Panc1 (cell line): ENCODE data around the gene PC. TPM values are rescaled to one million over a fixed set of nuclear protein-coding genes. Genes with fewer than 3 reads are reported as not detected.
A peak's percentile ranks its signal among the peaks of the same experiment; 100 is the strongest.

Experiments used
- ATAC-seq: fragments of 200-7000 bp; cut with Tn5 transposase; 2 replicates; pipeline ENCODE4 v1.9.1; 2020; ENCODE audit warnings: mild to moderate bottlenecking, moderate library complexity
- BruUV-seq: library from RNA; stranded (reverse); fragments of 400-500 nt; replicated peaks from 2 replicates; lab custom pipeline; 2021; lab: Mats Ljungman, UMichigan
- CTCF ChIA-PET: fragments of 300-600 bp; sonication (Branson Sonifier 250); formaldehyde crosslinking; loops from one replicate; lab custom pipeline; 2022; ENCODE audit warnings: antibody characterized with exemption; lab: Charles Lee
- POLR2A ChIA-PET: fragments of 300-600 bp; sonication (Branson Sonifier 250); formaldehyde crosslinking; loops from one replicate; lab custom pipeline; 2022; ENCODE audit warnings: antibody characterized with exemption; lab: Charles Lee
- DNase-seq: peaks from one replicate; pipeline ENCODE4 v3.0.0-alpha.2; 2010; ENCODE audit warnings: low read depth, low spot score
- H3K27ac ChIP-seq: 2 replicates; pipeline ENCODE4 v1.5.1; 2011; ENCODE audit warnings: mild to moderate bottlenecking, low read length, inconsistent platforms
- H3K27me3 ChIP-seq: fragments of 200-500 bp; sonication (Bioruptor generic); 2 replicates; pipeline ENCODE4 v1.6.0; 2014; ENCODE audit warnings: low read length, inconsistent platforms; ENCODE audit not compliant: control insufficient read depth, insufficient read depth
- H3K36me3 ChIP-seq: fragments of 200-500 bp; sonication (Bioruptor generic); 2 replicates; pipeline ENCODE4 v1.5.1; 2014; ENCODE audit warnings: inconsistent platforms, mild to moderate bottlenecking, low read length, moderate library complexity; ENCODE audit not compliant: control insufficient read depth, insufficient read depth
- H3K4me1 ChIP-seq: 2 replicates; pipeline ENCODE4 v1.5.1; 2011; ENCODE audit warnings: inconsistent platforms, mild to moderate bottlenecking, low read length, moderate library complexity; ENCODE audit not compliant: control insufficient read depth, insufficient read depth
- H3K4me3 ChIP-seq, 2 experiments: 2 replicates each; pipeline ENCODE4 v1.5.1; 2011 to 2012; ENCODE audit warnings: low read depth in 2 of 2, low read length in 2 of 2, mild to moderate bottlenecking in 2 of 2, inconsistent platforms in 1 of 2, moderate library complexity in 1 of 2
- H3K9me3 ChIP-seq: fragments of 200-500 bp; sonication (Bioruptor generic); 2 replicates; pipeline ENCODE4 v1.5.1; 2014; ENCODE audit warnings: low read depth, mild to moderate bottlenecking, inconsistent platforms, low read length, moderate library complexity; ENCODE audit not compliant: control insufficient read depth, insufficient read depth
- POLR2AphosphoS5 ChIP-seq: IDR thresholded peaks from 2 replicates; pipeline ENCODE4 v1.6.1; 2012; ENCODE audit warnings: mild to moderate bottlenecking, low read depth, low read length, moderate library complexity
- SIN3A ChIP-seq: IDR thresholded peaks from 2 replicates; pipeline ENCODE4 v1.6.1; 2012; ENCODE audit warnings: low read depth, mild to moderate bottlenecking, low read length, moderate library complexity, borderline replicate concordance; ENCODE audit not compliant: insufficient read depth
- TCF7L2 ChIP-seq: IDR thresholded peaks from 2 replicates; pipeline ENCODE4 v1.6.1; 2011; ENCODE audit warnings: mild to moderate bottlenecking, low read depth, low read length, inconsistent platforms
- in situ Hi-C: cut with HindIII; loops from 2 replicates; pipeline ENCODE4 v1.10.0; 2016; ENCODE audit warnings: low sequenced_read_pairs, low pct_unique_long_range_greater_than_20kb
- intact Hi-C: fragments of 100-400 bp; cut with micrococcal nuclease; formaldehyde crosslinking; loops from one replicate; pipeline ENCODE4 v1.10.0; 2022; ENCODE audit not compliant: unreplicated experiment
- total RNA-seq: library from RNA; stranded (reverse); gene quantifications from one replicate; pipeline ENCODE4 v1.2.1, GENCODE V29; 2021; ENCODE audit not compliant: unreplicated experiment
- TF ChIP-seq, protein P1 (sequence below), 2 experiments: IDR thresholded peaks; 2 replicates each; pipeline ENCODE4 v1.6.1; 2011 to 2012; ENCODE audit warnings: low read depth in 2 of 2, control low read depth in 1 of 2, low read length in 1 of 2, mild to moderate bottlenecking in 1 of 2, moderate library complexity in 1 of 2; ENCODE audit not compliant: insufficient read depth in 1 of 2
- TF ChIP-seq, protein P2 (sequence below): fragments of 450-650 bp; IDR thresholded peaks from 2 replicates; pipeline ENCODE4 v1.5.1; 2017; ENCODE audit warnings: mild to moderate bottlenecking

Gene PC
- total RNA-seq, 1 experiment from 2014 or later: 12.8 TPM

DNA sequence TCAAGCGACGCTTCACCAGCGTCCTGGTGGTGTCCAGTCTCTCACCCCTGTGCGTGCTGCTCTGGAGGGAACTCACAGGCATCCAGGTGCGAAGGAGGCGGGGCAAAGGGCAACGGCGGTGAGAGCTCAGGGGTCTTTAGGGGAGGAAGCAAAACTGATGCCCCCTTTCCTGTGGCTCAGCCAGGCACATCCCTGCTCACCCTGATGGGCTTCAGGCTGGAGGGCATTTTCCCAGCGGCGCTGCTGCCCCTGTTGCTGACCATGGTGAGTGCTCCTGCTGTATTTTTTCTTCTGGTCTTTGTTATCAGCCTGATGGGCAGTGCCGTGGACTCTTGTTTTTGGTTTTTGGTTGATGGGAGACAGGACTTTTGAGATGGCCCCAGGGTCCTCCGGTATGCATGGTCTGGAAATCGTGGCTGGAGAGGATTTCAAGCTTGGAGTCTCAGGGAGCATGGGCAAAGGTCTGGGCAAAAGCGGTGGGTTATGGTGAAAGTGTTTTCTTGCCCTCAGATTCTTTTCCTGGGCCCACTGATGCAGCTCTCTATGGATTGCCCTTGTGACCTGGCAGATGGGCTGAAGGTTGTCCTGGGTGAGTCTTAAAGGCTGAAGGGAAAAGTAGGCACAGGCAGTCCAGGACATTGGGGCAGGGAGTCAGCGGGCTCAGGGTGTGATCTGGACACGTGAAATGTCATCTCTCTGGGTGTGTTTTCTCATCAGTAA is 114.2 kb downstream of the PC start:
- H3K9me3 ChIP-seq: no peaks in the 10 kb centered on the region
- CTCF ChIA-PET: interaction anchor here (0.6 kb wide), 1 partner anchor 12 kb away, joined by 4 read pairs; no protein-coding TSS in a partner anchor
- H3K27ac ChIP-seq: peak overlapping the region; percentile 95
- ATAC-seq (no peak), DNase-seq (no peak)
- H3K4me1 ChIP-seq: peaks cover 35% of the 10 kb centered on the region
- peaks cover 10% of the 10 kb centered on the region; the same call in 1 of the 2 replicates for H3K36me3 ChIP-seq
- POLR2A ChIA-PET: interaction anchor here (0.6 to 1.0 kb wide), 5 partner anchors 12 to 227 kb away, joined by 3 to 10 read pairs (median 4); no protein-coding TSS in a partner anchor
- TF ChIP-seq, protein P1, sequence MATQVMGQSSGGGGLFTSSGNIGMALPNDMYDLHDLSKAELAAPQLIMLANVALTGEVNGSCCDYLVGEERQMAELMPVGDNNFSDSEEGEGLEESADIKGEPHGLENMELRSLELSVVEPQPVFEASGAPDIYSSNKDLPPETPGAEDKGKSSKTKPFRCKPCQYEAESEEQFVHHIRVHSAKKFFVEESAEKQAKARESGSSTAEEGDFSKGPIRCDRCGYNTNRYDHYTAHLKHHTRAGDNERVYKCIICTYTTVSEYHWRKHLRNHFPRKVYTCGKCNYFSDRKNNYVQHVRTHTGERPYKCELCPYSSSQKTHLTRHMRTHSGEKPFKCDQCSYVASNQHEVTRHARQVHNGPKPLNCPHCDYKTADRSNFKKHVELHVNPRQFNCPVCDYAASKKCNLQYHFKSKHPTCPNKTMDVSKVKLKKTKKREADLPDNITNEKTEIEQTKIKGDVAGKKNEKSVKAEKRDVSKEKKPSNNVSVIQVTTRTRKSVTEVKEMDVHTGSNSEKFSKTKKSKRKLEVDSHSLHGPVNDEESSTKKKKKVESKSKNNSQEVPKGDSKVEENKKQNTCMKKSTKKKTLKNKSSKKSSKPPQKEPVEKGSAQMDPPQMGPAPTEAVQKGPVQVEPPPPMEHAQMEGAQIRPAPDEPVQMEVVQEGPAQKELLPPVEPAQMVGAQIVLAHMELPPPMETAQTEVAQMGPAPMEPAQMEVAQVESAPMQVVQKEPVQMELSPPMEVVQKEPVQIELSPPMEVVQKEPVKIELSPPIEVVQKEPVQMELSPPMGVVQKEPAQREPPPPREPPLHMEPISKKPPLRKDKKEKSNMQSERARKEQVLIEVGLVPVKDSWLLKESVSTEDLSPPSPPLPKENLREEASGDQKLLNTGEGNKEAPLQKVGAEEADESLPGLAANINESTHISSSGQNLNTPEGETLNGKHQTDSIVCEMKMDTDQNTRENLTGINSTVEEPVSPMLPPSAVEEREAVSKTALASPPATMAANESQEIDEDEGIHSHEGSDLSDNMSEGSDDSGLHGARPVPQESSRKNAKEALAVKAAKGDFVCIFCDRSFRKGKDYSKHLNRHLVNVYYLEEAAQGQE (IDR thresholded peaks at IDR 0.05; ENCODE audit: insufficient read depth in 1 of 2, low read depth in 2 of 2, low read length in 1 of 2): no peak
- TF ChIP-seq, protein P2, sequence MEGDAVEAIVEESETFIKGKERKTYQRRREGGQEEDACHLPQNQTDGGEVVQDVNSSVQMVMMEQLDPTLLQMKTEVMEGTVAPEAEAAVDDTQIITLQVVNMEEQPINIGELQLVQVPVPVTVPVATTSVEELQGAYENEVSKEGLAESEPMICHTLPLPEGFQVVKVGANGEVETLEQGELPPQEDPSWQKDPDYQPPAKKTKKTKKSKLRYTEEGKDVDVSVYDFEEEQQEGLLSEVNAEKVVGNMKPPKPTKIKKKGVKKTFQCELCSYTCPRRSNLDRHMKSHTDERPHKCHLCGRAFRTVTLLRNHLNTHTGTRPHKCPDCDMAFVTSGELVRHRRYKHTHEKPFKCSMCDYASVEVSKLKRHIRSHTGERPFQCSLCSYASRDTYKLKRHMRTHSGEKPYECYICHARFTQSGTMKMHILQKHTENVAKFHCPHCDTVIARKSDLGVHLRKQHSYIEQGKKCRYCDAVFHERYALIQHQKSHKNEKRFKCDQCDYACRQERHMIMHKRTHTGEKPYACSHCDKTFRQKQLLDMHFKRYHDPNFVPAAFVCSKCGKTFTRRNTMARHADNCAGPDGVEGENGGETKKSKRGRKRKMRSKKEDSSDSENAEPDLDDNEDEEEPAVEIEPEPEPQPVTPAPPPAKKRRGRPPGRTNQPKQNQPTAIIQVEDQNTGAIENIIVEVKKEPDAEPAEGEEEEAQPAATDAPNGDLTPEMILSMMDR: no peak
- no peak for TF ChIP-seq TCF7L2
- TF ChIP-seq SIN3A: no peak
- TF ChIP-seq POLR2AphosphoS5: no peak
- H3K4me3 ChIP-seq: peak overlapping the region; percentile 82 to 99
- in situ Hi-C loops: no loop called here
- no peaks in the 10 kb centered on the region for H3K27me3 ChIP-seq
- no TSS peak for BruUV-seq
- intact Hi-C loops: no loop called here

DNA sequence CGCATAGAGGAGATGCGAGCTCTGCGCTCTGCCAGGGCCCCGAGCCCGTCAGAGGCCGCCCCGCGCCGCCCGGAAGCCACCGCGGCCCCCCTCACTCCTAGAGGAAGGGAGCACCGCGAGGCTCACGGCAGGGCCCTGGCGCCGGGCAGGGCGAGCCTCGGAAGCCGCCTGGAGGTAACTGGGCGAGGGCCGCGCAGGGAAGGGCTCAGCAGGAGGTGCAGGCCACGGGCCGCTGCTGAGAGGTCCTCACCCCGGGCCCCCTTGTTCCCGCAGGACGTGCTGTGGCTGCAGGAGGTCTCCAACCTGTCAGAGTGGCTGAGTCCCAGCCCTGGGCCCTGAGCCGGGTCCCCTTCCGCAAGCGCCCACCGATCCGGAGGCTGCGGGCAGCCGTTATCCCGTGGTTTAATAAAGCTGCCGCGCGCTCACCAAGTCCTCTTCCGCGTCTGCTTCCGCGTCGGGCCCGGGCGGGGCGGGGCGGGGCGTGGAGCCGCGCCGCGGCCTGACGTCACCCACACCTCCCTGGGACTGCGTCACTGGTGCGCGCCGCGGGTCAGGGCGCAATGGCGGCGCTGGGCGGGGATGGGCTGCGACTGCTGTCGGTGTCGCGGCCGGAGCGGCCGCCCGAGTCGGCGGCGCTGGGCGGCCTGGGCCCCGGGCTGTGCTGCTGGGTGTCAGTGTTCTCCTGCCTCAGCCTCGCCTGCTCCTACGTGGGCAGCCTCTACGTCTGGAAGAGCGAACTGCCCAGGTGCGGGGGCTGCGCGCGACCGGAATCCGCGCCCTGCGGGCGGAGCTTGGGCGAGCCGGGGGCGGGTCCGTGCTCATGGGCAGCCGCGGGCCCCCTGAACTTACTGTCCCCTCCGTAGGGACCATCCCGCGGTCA is 115.0 kb downstream of the PC start, which contains the start of gene RCE1:
Gene RCE1 (plus strand): TSS at position 546 of the 880 bp plus-strand sequence. CDS start 15 bp downstream, at position 561.
- H3K4me1 ChIP-seq: peaks cover 35% of the 10 kb centered on the region
- peak; percentile 47 for DNase-seq

More for the DNA sequence above, 115.0 kb downstream of the PC start, which contains the start of gene RCE1:
- CTCF ChIA-PET: no interaction called here
- peak within 1 kb of the TSS; percentile 95 for H3K27ac ChIP-seq
- BruUV-seq: no TSS peak
- in situ Hi-C loops: no loop called here
- POLR2A ChIA-PET: interaction anchor here (0.5 to 1.0 kb wide), 6 partner anchors 13 to 377 kb away, joined by 3 to 5 read pairs (median 4); no protein-coding TSS in a partner anchor
- no peaks in the 10 kb centered on the region for H3K9me3 ChIP-seq
- H3K27me3 ChIP-seq: no peaks in the 10 kb centered on the region
- TF ChIP-seq POLR2AphosphoS5 (peak; percentile 97), TCF7L2 (0 out of 2 replicates have a peak, but pooled peaks have one; percentile 36), SIN3A (peak; percentile 93; the same call in 1 of the 2 replicates)
- TF ChIP-seq, protein P1 (IDR thresholded peaks at IDR 0.05; ENCODE audit: insufficient read depth in 1 of 2, low read depth in 2 of 2, low read length in 1 of 2): no peak
- TF ChIP-seq, protein P2: no peak
- H3K36me3 ChIP-seq: peaks cover 10% of the 10 kb centered on the region; the same call in 1 of the 2 replicates
- peak; percentile 94 for ATAC-seq
- H3K4me3 ChIP-seq: peak within 1 kb of the TSS; percentile 82 to 99
- intact Hi-C loops: no loop called here
